ENCODE measurements around the gene PGA3. TPM values are rescaled to one million over a fixed set of nuclear protein-coding genes. Genes with fewer than 3 reads are reported as not detected.
"Not testable (repeated sequence)": the region's sequence is repeated elsewhere in the genome, so short reads cannot be mapped to it uniquely, and the experiment has no call there.

Gene PGA3
- not detected for total RNA-seq

- DNase-seq = not testable (repeated sequence)
Measured at GRCh38 chr11:61202950-61203746, at the start of gene PGA3. Gene PGA3 (plus strand): TSS chr11:61203515. CDS start chr11:61203565, 50 bp downstream.

- DNase-seq = no peak
Measured at GRCh38 chr11:61153593-61154095, 49.7 kb upstream of the PGA3 start.

- DNase-seq = no peak
Measured at GRCh38 chr11:61154528-61154927, 48.8 kb upstream of the PGA3 start.

GRCh38 chr11:61155312-61155711 lies 48.0 kb upstream of the PGA3 start:
- no peak for DNase-seq

GRCh38 chr11:61155741-61156140 lies 47.6 kb upstream of the PGA3 start:
- DNase-seq = no peak

GRCh38 chr11:61157743-61158142 lies 45.6 kb upstream of the PGA3 start:
- no peak for DNase-seq

GRCh38 chr11:61158691-61159381 lies 44.5 kb upstream of the PGA3 start:
- no peak for DNase-seq

GRCh38 chr11:61160487-61161189 lies 42.7 kb upstream of the PGA3 start:
- DNase-seq = no peak

- DNase-seq = peak; percentile 87
Measured at GRCh38 chr11:61161190-61162091, 41.9 kb upstream of the PGA3 start, which contains the start of gene VPS37C. Gene VPS37C (minus strand): TSS chr11:61161426. CDS start chr11:61138829, 22,597 bp downstream.

GRCh38 chr11:61162092-61162941 lies 41.0 kb upstream of the PGA3 start:
- no peak for DNase-seq

GRCh38 chr11:61163021-61163420 lies 40.3 kb upstream of the PGA3 start:
- DNase-seq = no peak

GRCh38 chr11:61163714-61164605 lies 39.4 kb upstream of the PGA3 start:
- no peak for DNase-seq

- no peak for DNase-seq
Measured at GRCh38 chr11:61164606-61165424, 38.5 kb upstream of the PGA3 start.

GRCh38 chr11:61165785-61166184 lies 37.5 kb upstream of the PGA3 start:
- DNase-seq = not testable (repeated sequence)

- DNase-seq = not testable (repeated sequence)
Measured at GRCh38 chr11:61166331-61166730, 37.0 kb upstream of the PGA3 start.

- no peak for DNase-seq
Measured at GRCh38 chr11:61168042-61168688, 35.1 kb upstream of the PGA3 start.

- DNase-seq = no peak
Measured at GRCh38 chr11:61168800-61169199, 34.5 kb upstream of the PGA3 start.

- no peak for DNase-seq
Measured at GRCh38 chr11:61170566-61170965, 32.7 kb upstream of the PGA3 start.

GRCh38 chr11:61171907-61172306 lies 31.4 kb upstream of the PGA3 start:
- no peak for DNase-seq

All from effector CD4-positive, alpha-beta T cell (primary cell).